Activated naive CD8-positive, alpha-beta T cell (primary cell): ENCODE results near the gene SH3BP1.
A peak's percentile ranks its signal among the peaks of the same experiment; 100 is the strongest.
"Not testable (repeated sequence)": the region's sequence is repeated elsewhere in the genome, so short reads cannot be mapped to it uniquely, and the experiment has no call there.

Experiments
- H3K27ac Mint-ChIP-seq: one replicate; pipeline ENCODE4 v1.8.0; 2021; ENCODE audit warnings: mixed read lengths
- H3K27me3 Mint-ChIP-seq: one replicate; pipeline ENCODE4 v1.8.0; 2021; ENCODE audit warnings: mixed read lengths
- H3K36me3 Mint-ChIP-seq: one replicate; pipeline ENCODE4 v1.8.0; 2021; ENCODE audit warnings: mixed read lengths
- H3K4me1 Mint-ChIP-seq: one replicate; pipeline ENCODE4 v1.8.0; 2021; ENCODE audit warnings: low read depth, mixed read lengths
- H3K4me3 Mint-ChIP-seq: one replicate; pipeline ENCODE4 v1.8.0; 2021; ENCODE audit warnings: mild to moderate bottlenecking, mixed read lengths
- H3K9me3 Mint-ChIP-seq: one replicate; pipeline ENCODE4 v1.8.0; 2021; ENCODE audit warnings: low read depth, mixed read lengths

SH3BP1 gene

DNA sequence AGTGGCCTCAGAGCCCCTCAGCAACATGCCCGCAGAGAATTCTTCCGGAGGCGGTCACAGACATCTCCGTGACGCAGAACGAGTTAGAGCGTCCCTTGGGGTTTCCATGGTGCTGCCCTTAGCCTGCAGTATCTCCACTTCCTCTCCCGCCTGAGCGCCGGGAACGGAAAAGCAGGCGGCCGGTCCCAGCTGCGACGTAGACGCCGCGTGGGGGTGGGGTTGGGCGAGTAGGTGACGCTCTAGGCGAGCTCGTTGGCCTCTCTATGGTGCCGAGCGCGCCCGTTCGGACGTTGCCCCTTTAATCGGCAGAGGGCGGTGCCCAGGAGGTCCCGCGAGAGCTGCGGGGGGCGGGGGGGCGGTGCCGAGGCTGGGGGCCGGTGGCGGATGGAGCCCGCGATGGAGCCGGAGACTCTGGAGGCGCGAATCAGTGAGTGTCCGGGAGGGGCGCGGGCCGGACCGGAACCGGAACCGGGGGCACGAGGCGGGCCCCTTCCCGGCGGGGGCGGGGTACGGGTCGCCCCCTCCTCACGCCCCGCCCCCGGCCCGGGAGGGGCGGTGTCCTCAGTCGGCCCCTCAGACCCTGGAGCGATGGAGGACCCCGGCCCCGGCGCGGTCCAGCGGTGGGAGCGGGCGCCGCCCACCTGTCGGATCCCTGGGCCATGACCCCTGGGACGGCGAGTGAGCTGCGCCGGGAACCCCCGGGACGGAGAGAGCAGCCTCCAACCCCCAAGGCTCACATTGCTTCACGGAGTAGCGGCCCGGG is 30.8 kb upstream of the SH3BP1 start, which contains the start of gene GGA1:
Gene GGA1, plus strand, starts transcription at position 358 of the 763 bp plus-strand sequence. Its CDS starts 27 bp downstream, at position 385.
- peaks cover 48% of the 10 kb centered on the region for H3K4me1 Mint-ChIP-seq

DNA sequence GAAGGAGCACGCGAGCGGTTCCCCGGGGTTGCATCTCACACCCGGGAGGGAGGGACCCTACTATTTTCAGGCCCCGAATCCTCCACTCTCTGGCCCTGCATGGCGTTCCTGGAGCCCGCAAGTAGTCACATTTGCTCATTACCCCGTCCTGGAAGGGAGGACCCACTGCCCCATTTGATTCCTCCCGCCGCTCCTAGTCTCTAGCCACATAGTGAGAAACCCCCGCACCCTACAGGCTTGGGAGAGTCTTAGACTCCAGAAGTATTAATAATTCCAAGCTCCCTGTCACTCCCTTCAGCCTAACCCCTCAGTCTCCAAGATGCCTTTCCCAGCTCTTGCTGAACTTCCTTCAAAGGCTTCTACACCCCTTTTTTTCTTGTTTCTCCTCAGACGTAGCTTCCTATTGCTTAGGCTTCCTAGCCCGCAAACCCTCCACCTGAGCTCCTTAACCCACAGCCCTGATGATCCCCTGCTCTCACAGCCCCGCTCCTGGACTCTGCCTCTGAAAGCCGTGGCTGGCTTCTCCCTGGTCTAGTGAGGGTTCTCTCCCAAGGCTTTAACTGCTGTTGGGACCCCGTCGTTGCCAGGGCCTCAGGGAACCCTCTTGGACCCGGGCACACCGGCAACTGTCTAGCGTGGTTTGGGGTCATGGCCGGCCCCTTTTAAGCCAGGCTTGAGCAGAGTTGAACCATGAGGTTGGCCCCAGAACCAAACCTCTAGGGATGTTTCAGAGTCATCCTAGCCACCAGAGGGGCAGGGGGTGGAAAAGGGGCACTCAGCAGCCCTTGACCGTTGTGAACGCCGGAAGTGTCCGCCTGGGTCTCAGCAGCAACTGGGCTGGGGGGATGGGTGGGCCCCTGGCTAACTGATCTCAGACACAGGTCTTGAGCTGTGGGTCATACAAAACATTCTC is 30.0 kb upstream of the SH3BP1 start:
- peak overlapping the region; percentile 89 for H3K27ac Mint-ChIP-seq
- no peaks in the 10 kb centered on the region for H3K27me3 Mint-ChIP-seq
- H3K4me1 Mint-ChIP-seq: peaks cover 43% of the 10 kb centered on the region
- H3K4me3 Mint-ChIP-seq: peak overlapping the region; percentile 93
- no peaks in the 10 kb centered on the region for H3K9me3 Mint-ChIP-seq
- no peaks in the 10 kb centered on the region for H3K36me3 Mint-ChIP-seq

More for the DNA sequence above, 30.8 kb upstream of the SH3BP1 start, which contains the start of gene GGA1:
- Mint-ChIP-seq H3K4me3 (peak within 1 kb of the TSS; percentile 93), H3K27me3 (no peaks in the 10 kb centered on the region), H3K27ac (peak within 1 kb of the TSS; percentile 97), H3K36me3 (no peaks in the 10 kb centered on the region), H3K9me3 (no peaks in the 10 kb centered on the region)

DNA sequence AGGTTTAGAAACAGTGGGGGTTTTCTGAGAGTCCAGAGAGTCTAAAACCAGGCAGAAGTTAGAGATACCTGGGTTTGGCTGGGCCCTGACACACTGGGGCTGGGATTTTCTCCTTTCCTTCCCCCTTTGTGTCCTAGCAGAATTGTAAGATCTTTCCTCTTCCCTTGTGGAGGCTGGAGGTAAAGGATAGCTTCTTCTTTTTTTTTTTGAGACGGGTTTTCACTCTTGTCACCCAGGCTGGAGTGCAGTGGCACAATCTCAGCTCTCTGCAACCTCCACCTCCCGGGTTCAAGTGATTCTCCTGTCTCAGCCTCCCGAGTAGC is 29.4 kb upstream of the SH3BP1 start:
- peak overlapping the region; percentile 93 for H3K4me3 Mint-ChIP-seq
- peaks cover 37% of the 10 kb centered on the region for H3K4me1 Mint-ChIP-seq
- not testable (repeated sequence) for H3K27me3 Mint-ChIP-seq, H3K36me3 Mint-ChIP-seq, H3K9me3 Mint-ChIP-seq
- peak overlapping the region; percentile 89 for H3K27ac Mint-ChIP-seq

DNA sequence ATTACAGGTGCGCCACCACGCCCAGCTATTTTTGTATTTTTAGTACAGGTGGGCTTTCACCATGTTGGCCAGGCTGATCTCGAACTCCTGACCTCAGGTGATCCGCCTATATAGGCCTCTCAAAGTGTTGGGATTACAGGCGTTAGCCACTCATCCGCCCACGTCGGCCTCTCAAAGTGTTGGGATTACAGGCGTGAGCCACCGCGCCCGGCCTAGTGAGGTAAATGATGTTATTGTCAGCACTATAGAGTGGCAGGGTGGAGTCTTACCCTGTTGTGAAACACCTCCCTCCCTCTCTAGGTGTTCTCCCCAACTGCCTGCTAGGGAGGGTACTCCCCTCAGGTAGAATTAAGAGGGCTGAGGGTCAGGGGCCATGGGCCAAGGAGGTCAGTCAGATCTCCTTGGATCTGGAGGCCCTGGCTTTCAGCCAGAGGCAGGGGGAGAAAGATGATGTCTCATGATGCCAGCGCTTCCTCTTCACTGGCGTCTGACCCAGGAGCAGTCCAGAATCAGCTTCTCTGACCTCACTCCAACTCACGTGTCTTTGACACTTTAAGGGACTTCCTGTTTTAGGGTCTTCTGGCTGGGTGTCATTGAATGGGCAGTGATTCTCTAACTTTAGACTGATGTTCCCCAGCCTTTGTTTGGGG is 28.9 kb upstream of the SH3BP1 start:
- Mint-ChIP-seq H3K36me3 (no peaks in the 10 kb centered on the region), H3K27me3 (no peaks in the 10 kb centered on the region), H3K4me1 (peaks cover 32% of the 10 kb centered on the region), H3K27ac (no peak overlapping the region), H3K4me3 (peak overlapping the region; percentile 93), H3K9me3 (no peaks in the 10 kb centered on the region)

DNA sequence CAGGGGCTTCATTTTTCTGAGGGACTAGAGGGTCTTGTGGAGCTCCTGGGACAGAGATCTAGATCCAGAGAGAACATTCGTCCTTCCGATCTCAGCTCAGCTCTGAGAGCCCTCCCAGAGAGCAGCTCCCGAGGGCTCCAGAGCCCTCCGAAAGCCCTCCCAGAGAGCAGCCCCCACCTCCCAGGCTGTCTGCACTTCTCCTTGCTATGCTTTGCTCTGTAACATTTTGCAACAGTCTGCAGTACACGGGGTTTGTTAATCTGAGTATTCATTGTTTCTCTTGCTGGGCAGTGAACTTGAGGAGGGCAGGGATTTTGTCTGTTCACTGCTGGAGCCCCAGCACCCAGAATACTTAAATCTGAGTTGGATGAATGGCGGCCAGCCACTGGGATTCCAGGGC is 28.3 kb upstream of the SH3BP1 start:
- Mint-ChIP-seq H3K36me3 (no peaks in the 10 kb centered on the region), H3K27me3 (no peaks in the 10 kb centered on the region), H3K9me3 (no peaks in the 10 kb centered on the region), H3K27ac (no peak overlapping the region), H3K4me1 (peaks cover 29% of the 10 kb centered on the region), H3K4me3 (no peak overlapping the region)

DNA sequence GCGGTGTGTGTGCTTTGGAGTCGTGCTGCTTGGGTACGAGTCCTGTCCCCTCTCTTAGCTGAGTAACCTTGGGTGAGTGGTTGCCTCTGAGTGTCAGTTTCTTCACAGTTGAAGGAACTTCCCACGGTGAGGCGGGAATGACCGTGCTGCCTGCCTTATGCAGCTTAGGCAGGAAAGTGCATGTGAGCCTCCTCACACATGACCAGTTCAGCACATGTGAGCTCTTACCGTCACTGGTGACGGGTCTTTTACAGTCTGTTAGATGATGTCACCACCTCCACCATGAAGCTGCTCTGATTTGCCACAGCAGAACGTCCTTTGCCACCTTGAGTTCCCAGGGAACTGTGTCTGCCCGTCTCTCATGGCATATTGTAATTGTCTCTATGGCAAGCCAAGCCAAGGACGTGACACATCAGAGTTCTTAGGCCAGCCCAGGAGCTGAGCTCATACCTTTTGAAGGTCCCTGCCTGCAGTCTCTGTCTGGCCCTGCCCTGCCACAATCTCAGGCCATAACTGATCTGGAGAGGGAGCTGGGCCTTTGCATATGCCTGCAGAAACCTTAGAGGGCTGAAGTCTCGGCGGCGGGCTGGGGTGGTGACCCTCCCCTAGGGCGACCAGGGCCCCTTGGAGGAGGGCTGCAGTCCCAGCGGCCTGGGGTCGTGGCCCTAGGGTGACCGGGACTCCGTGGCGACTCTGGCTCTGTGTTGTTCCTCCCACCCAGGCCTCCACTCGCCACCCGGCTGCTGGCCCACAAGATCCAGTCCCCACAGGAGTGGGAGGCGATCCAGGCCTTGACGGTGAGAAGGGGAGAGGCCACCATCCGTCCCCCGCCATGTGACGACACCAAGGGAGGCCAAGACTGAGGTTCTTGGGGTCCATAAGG is 23.0 kb upstream of the SH3BP1 start:
- no peak overlapping the region for H3K4me3 Mint-ChIP-seq
- no peaks in the 10 kb centered on the region for H3K27me3 Mint-ChIP-seq
- H3K36me3 Mint-ChIP-seq: no peaks in the 10 kb centered on the region

DNA sequence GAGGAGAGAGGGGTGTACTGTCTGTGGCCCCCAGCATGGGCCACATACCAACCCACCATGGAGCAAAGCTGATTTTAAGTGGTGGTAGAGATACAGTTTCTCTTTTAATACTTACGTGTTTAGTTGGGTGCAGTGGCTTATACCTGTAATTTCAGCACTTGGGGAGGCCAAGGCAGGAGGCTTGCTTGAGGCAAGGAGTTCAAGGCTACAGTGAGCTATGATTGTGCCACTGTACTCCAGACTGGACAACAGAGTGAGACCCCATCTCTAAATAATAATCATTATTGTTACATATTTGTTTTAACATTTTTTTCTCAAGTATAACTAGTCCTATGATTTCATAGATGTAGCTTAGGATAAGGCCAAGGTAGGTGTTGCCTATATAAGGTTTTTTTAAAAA is 22.0 kb upstream of the SH3BP1 start:
- H3K4me3 Mint-ChIP-seq: no peak overlapping the region
- no peaks in the 10 kb centered on the region for H3K36me3 Mint-ChIP-seq
- H3K27ac Mint-ChIP-seq: no peak overlapping the region
- no peaks in the 10 kb centered on the region for H3K9me3 Mint-ChIP-seq
- peaks cover 3% of the 10 kb centered on the region for H3K4me1 Mint-ChIP-seq
- no peaks in the 10 kb centered on the region for H3K27me3 Mint-ChIP-seq

More for the DNA sequence above, 23.0 kb upstream of the SH3BP1 start:
- Mint-ChIP-seq H3K4me1 (peaks cover 4% of the 10 kb centered on the region), H3K9me3 (no peaks in the 10 kb centered on the region), H3K27ac (no peak overlapping the region)

DNA sequence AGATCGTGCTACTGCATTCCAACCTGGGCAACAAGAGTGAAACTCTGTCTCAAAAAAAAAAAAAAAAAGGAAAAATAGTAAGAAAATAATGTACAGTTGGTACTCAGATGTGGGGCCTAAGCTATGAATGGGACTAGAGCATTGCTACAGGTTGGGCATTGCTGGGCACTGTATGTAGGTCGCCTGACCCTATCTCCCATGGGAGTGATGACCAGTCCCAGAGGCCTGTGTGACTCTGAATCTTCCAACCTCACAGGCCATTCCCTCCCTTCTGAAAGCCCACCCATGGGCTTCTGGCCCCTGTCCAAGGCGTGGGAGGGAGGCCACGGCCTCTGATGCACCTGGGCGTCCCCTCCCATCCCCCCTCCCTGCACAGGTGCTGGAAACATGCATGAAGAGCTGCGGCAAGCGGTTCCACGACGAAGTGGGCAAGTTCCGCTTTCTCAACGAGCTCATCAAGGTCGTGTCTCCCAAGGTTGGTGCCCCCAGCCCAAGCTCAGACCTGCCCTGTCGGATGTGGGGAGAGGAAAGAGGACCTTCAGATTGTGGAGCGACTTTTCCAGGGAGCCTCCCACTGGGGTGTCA is 21.3 kb upstream of the SH3BP1 start:
- Mint-ChIP-seq H3K4me3 (no peak overlapping the region), H3K27ac (no peak overlapping the region), H3K9me3 (no peaks in the 10 kb centered on the region), H3K27me3 (no peaks in the 10 kb centered on the region), H3K4me1 (peaks cover 5% of the 10 kb centered on the region), H3K36me3 (no peaks in the 10 kb centered on the region)

DNA sequence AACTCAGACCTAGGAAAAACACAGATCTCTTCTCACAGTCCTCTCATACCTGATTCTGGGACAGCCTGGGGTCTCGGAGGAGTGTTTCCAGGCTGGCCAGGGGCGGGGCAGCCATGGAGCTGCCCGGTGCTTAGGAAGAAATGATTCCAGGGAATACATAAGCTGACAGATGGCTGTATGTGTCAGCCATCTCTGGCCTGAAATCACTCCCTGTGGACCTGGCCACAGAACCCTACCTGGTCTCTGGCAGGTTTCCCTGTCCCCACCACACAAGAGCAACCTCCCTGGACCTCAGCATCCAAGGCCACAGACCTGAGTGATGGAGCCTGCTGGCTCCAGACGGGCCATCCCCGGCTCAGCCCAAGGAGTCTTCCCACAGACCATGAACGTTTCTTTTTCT is 20.8 kb upstream of the SH3BP1 start:
- Mint-ChIP-seq H3K27ac (no peak overlapping the region), H3K36me3 (no peaks in the 10 kb centered on the region)

DNA sequence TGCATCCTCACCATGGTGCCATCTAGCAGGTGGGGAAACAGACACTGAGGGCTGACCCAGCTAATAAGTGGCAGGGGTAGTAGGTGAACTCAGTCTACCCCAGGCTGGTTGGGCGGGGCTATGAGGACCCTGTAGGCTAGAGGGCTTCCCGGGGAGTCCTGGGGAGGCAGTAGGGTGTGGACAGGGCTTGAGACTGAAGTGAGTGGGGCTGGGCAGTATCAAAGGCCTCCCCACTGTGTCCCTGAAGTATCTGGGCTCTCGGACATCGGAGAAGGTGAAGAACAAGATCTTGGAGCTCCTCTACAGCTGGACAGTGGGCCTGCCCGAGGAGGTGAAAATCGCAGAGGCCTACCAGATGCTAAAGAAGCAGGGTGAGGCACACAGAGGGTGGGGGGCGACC is 19.5 kb upstream of the SH3BP1 start:
- no peaks in the 10 kb centered on the region for H3K27me3 Mint-ChIP-seq
- peaks cover 13% of the 10 kb centered on the region for H3K4me1 Mint-ChIP-seq
- no peaks in the 10 kb centered on the region for H3K9me3 Mint-ChIP-seq
- H3K27ac Mint-ChIP-seq: no peak overlapping the region
- H3K4me3 Mint-ChIP-seq: no peak overlapping the region
- H3K36me3 Mint-ChIP-seq: no peaks in the 10 kb centered on the region

More for the DNA sequence above, 20.8 kb upstream of the SH3BP1 start:
- no peaks in the 10 kb centered on the region for H3K27me3 Mint-ChIP-seq
- no peaks in the 10 kb centered on the region for H3K9me3 Mint-ChIP-seq
- peaks cover 3% of the 10 kb centered on the region for H3K4me1 Mint-ChIP-seq
- H3K4me3 Mint-ChIP-seq: no peak overlapping the region

DNA sequence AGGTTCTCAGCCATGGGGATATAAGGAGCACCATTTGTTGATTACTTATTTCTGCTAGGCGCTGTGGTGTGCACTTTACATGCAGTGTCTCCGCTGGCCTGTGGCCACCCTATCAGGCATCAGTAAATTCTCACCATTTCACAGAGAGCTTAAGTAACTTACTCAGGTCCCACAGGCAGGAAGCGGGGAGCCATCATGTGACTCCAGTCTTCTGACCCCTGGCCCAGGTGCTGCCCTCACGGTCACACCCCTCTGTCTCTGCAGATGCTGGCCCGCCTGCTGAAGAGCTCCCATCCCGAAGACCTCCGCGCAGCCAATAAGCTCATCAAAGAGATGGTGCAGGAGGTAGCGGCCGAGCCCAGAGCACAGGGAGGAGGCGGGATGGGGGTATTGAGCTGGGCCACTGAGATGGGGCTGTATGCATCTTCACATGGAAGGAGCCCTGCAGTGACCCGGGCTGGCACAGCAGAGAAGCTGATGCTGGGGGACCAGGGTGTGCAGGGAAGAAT is 18.1 kb upstream of the SH3BP1 start:
- Mint-ChIP-seq H3K36me3 (peaks cover 2% of the 10 kb centered on the region), H3K27ac (no peak overlapping the region), H3K9me3 (no peaks in the 10 kb centered on the region), H3K27me3 (no peaks in the 10 kb centered on the region), H3K4me1 (peaks cover 25% of the 10 kb centered on the region), H3K4me3 (no peak overlapping the region)

DNA sequence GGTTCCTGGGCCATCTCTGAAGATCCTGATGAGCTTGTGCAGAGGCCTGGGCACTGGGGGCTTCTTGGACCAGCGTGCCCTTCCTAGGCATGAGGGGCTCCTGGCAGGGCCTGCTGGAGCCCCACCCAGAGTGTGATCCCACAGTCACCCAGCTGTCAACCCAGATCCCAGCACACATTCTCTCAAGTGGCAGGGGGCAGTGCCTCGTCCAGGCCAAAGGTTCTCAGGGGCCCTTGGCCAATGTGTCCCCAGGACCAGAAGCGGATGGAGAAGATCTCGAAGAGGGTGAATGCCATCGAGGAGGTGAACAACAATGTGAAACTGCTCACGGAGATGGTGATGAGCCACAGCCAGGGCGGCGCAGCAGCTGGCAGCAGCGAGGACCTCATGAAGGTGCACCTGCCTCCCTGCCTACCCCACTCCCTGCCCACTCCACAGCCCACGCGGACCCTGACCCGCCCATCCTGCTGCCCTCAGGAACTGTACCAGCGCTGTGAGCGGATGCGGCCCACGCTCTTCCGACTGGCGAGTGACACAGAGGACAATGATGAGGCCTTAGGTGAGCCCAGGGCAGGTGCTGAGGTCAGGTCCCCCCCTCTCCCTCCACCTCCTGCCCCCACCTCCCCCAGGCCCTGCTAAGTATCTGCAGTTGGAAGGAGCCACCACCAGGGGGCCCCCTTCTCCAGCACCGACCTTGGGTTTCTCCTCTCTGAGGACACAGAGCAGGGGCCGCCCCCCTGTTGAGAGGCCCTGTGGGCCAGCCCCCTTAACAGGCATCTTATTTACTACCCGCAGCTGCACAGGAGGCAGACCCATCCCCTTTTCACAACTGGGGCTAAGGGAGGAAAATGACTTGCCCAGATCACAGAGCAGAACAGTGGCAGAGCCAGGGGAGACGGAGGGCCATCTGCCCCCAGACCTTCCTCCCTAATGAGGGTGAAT is 16.1 kb upstream of the SH3BP1 start:
- peak overlapping the region; percentile 85 for H3K27ac Mint-ChIP-seq
- no peaks in the 10 kb centered on the region for H3K9me3 Mint-ChIP-seq
- peak overlapping the region; percentile 50 for H3K4me3 Mint-ChIP-seq
- no peaks in the 10 kb centered on the region for H3K27me3 Mint-ChIP-seq
- peaks cover 2% of the 10 kb centered on the region for H3K36me3 Mint-ChIP-seq
- peaks cover 43% of the 10 kb centered on the region for H3K4me1 Mint-ChIP-seq

DNA sequence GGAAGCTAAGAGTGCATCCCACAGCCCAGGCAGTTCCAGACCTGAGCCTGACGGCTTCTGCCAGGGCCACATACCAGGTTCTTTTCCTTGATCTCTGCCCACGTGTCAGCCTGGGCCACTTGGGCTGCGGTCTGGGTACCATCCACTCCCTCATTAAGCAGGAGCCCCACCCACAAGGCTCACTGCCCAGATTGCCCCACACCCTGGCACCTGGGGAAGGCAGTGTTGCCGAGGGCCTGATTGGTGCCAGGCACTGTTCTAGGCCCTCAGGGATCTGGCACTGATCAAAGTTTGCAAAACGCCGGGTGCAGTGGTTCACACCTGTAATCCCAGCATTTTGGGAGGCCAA is 15.5 kb upstream of the SH3BP1 start:
- no peak overlapping the region for H3K27ac Mint-ChIP-seq
- H3K4me1 Mint-ChIP-seq: peaks cover 48% of the 10 kb centered on the region

More for the DNA sequence above, 15.5 kb upstream of the SH3BP1 start:
- no peaks in the 10 kb centered on the region for H3K27me3 Mint-ChIP-seq
- H3K36me3 Mint-ChIP-seq: peaks cover 2% of the 10 kb centered on the region
- H3K4me3 Mint-ChIP-seq: no peak overlapping the region
- H3K9me3 Mint-ChIP-seq: no peaks in the 10 kb centered on the region
